GM12891 (cell line): ENCODE results near the gene DSP.

Experiments used
- PAX5 ChIP-seq: IDR thresholded peaks from 2 replicates; pipeline ENCODE4 v1.6.1; 2011; ENCODE audit warnings: low read length, moderate library complexity, mild to moderate bottlenecking; ENCODE audit not compliant: insufficient read depth, severe bottlenecking
- POLR2A ChIP-seq: IDR thresholded peaks from 2 replicates; pipeline ENCODE4 v1.6.1; 2011; ENCODE audit warnings: low read depth, low read length, control low read depth
- POLR2AphosphoS5 ChIP-seq: IDR thresholded peaks from 2 replicates; pipeline ENCODE4 v1.6.1; 2011; ENCODE audit warnings: low read depth, low read length, control low read depth
- SPI1 ChIP-seq: IDR thresholded peaks from 2 replicates; pipeline ENCODE4 v1.6.1; 2011; ENCODE audit warnings: low read depth, low read length, control low read depth
- TAF1 ChIP-seq: IDR thresholded peaks from 2 replicates; pipeline ENCODE4 v1.6.1; 2011; ENCODE audit warnings: low read depth, low read length, control low read depth

GRCh38 chr6:7494638-7495037, 46.8 kb upstream of the DSP start:
- TF ChIP-seq POLR2A (no peak), TAF1 (no peak), PAX5 (no peak), POLR2AphosphoS5 (no peak), SPI1 (no peak)
